NB4 (cell line): ENCODE data around the gene GPRIN1.

Experiments used
- CTCF ChIP-seq: IDR thresholded peaks from one replicate; pipeline ENCODE4 v1.5.1; 2012; ENCODE audit warnings: low read depth, low read length
- POLR2A ChIP-seq: IDR thresholded peaks from 2 replicates; pipeline ENCODE4 v1.6.1; 2011; ENCODE audit warnings: mild to moderate bottlenecking; ENCODE audit not compliant: insufficient read length; ENCODE audit errors: extremely low read depth

- no peak for TF ChIP-seq CTCF
- TF ChIP-seq POLR2A: no peak
Measured at GRCh38 chr5:176642675-176643490, 32.9 kb upstream of the GPRIN1 start.
